Glutamatergic neuron (in vitro differentiated cells): ENCODE data around the gene CMSS1. TPM values are rescaled to one million over a fixed set of nuclear protein-coding genes. Genes with fewer than 3 reads are reported as not detected.

Source experiments
- DNase-seq: peaks from one replicate; pipeline ENCODE4 v3.0.0; 2022
- H3K27ac Mint-ChIP-seq: one replicate; pipeline ENCODE4 v1.8.0; 2020; ENCODE audit warnings: mild to moderate bottlenecking, mixed read lengths, inconsistent platforms; ENCODE audit not compliant: unreplicated experiment
- H3K27me3 Mint-ChIP-seq: one replicate; pipeline ENCODE4 v1.8.0; 2020; ENCODE audit warnings: mild to moderate bottlenecking, moderate library complexity, mixed read lengths, inconsistent platforms; ENCODE audit not compliant: unreplicated experiment
- H3K36me3 Mint-ChIP-seq: one replicate; pipeline ENCODE4 v1.8.0; 2020; ENCODE audit warnings: mild to moderate bottlenecking, mixed read lengths, inconsistent platforms; ENCODE audit not compliant: unreplicated experiment
- H3K4me1 Mint-ChIP-seq: one replicate; pipeline ENCODE4 v1.8.0; 2020; ENCODE audit warnings: mild to moderate bottlenecking, low read depth, mixed read lengths, inconsistent platforms; ENCODE audit not compliant: unreplicated experiment
- H3K4me3 Mint-ChIP-seq: one replicate; pipeline ENCODE4 v1.8.0; 2020; ENCODE audit warnings: mild to moderate bottlenecking, mixed read lengths, inconsistent platforms; ENCODE audit not compliant: unreplicated experiment
- H3K9me3 Mint-ChIP-seq: one replicate; pipeline ENCODE4 v1.8.0; 2020; ENCODE audit warnings: mild to moderate bottlenecking, moderate library complexity, mixed read lengths, inconsistent platforms; ENCODE audit not compliant: unreplicated experiment
- CTCF ChIP-seq: fragments of 200-600 bp; sonication (generic); IDR thresholded peaks from one replicate; pipeline ENCODE4 v1.5.0; 2021; ENCODE audit not compliant: partially characterized antibody, unreplicated experiment
- total RNA-seq: library from RNA; stranded (reverse); fragmentation: NEBNext Ultra II Directional; extraction: Animal tissue kit (Norgen Biotek cat#: 25700); gene quantifications from one replicate; pipeline ENCODE4 v1.2.1, GENCODE V29; 2021; ENCODE audit not compliant: unreplicated experiment

CMSS1 gene
- total RNA-seq, 1 donor from 2014 or later, result 37.8 TPM

DNA sequence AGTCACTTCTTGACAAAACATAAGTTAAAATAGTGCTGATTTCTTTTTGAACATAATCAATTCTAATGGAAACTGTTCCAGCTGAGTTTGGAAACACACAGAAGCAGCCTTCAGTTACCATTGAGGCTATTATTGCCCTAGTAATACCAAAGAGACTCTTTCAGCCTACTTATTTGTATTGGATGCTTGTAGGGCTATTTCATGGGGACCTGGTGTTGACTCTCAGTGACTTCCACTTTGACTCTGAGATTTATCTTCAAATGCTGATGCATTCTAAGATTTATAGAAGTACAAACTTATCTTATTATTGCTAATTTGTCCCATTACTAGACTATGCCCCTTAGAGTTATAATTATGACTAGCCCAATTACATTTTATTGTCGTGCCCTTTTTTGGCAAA, 67.4 kb downstream of the CMSS1 start:
- Mint-ChIP-seq H3K36me3 (peaks cover 6% of the 10 kb centered on the region), H3K4me1 (no peaks in the 10 kb centered on the region), H3K4me3 (no peak overlapping the region), H3K9me3 (no peaks in the 10 kb centered on the region), H3K27ac (no peak overlapping the region), H3K27me3 (no peaks in the 10 kb centered on the region)
- TF ChIP-seq CTCF, result no peak
- DNase-seq, result no peak

DNA sequence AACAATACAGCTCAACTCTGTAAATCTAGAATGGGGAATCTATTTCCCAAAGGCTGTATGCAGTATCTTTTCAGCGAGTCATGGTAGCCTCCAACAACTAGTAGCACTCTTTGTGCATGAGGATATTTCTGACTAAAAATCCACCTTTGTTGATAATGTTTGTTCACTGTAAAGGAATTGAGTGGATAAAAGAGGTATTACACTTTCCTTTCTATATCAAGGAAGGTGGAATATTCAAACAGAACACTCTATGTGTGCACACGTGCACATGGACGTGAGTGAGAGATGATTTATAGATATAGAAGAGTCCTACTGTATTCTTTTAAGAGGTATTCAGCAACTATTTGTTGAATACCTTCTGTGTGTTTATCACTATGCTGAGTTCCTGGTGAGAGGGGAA, 68.2 kb downstream of the CMSS1 start:
- Mint-ChIP-seq H3K4me1 (no peaks in the 10 kb centered on the region), H3K4me3 (no peak overlapping the region), H3K27me3 (no peaks in the 10 kb centered on the region), H3K27ac (no peak overlapping the region), H3K9me3 (no peaks in the 10 kb centered on the region), H3K36me3 (peaks cover 6% of the 10 kb centered on the region)
- TF ChIP-seq CTCF, result no peak
- no peak for DNase-seq

GRCh38 chr3:99891610-99892285, 74.1 kb downstream of the CMSS1 start:
- no peak for TF ChIP-seq CTCF
- Mint-ChIP-seq H3K4me3 (no peak overlapping the region), H3K27ac (no peak overlapping the region), H3K36me3 (peaks cover 6% of the 10 kb centered on the region), H3K4me1 (peaks cover 4% of the 10 kb centered on the region), H3K27me3 (peaks cover 3% of the 10 kb centered on the region), H3K9me3 (no peaks in the 10 kb centered on the region)
- DNase-seq, result no peak

DNA sequence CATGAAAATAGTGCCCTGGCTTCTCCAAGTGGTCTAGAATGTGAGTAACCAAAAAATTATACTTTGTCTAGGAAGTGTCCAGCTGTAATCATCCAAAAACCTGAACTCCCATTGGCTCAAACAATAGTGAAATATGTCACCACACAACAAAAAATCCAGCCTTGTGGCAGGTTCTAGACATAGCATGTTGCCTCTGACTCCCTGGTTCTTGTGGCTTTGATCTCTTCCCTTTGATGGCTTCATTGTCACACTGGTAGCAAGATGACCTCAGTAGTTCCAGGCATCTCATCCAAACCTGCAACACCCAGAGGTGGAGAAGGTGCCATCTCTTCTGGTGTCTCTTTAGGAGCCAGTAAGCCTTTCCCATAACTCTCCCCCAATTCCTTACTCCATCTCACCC, 74.7 kb downstream of the CMSS1 start:
- no peak for DNase-seq
- H3K27me3 Mint-ChIP-seq, result peaks cover 3% of the 10 kb centered on the region
- TF ChIP-seq CTCF, result no peak
- peaks cover 6% of the 10 kb centered on the region for H3K36me3 Mint-ChIP-seq
- H3K4me1 Mint-ChIP-seq, result peaks cover 4% of the 10 kb centered on the region
- H3K9me3 Mint-ChIP-seq, result no peaks in the 10 kb centered on the region
- H3K4me3 Mint-ChIP-seq, result no peak overlapping the region
- H3K27ac Mint-ChIP-seq, result no peak overlapping the region

GRCh38 chr3:99895131-99895696, 77.6 kb downstream of the CMSS1 start:
- Mint-ChIP-seq H3K27ac (no peak overlapping the region), H3K27me3 (peaks cover 5% of the 10 kb centered on the region), H3K9me3 (no peaks in the 10 kb centered on the region), H3K4me3 (no peak overlapping the region), H3K4me1 (peaks cover 4% of the 10 kb centered on the region), H3K36me3 (no peaks in the 10 kb centered on the region)
- no peak for TF ChIP-seq CTCF
- DNase-seq, result no peak
